ENCODE results near the gene MCF2L.

DNA sequence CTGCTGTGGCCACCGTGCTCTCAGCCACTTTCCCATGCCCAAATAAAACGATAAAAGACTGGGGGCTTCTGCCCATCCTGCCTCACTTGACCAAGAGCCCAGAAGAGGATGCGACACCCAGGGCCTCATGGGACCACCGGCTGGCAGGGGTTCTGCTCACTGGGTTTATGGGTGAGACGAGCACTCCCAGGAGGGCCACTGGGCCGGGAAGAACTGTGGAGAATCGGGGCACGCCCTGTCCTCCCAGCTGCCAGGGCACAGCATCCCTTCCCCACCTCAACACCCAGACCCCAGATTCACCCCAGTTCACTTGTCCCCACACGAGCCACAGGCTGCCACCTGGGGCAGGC is 148.9 kb downstream of the MCF2L start:
- TF ChIP-seq, protein P1, sequence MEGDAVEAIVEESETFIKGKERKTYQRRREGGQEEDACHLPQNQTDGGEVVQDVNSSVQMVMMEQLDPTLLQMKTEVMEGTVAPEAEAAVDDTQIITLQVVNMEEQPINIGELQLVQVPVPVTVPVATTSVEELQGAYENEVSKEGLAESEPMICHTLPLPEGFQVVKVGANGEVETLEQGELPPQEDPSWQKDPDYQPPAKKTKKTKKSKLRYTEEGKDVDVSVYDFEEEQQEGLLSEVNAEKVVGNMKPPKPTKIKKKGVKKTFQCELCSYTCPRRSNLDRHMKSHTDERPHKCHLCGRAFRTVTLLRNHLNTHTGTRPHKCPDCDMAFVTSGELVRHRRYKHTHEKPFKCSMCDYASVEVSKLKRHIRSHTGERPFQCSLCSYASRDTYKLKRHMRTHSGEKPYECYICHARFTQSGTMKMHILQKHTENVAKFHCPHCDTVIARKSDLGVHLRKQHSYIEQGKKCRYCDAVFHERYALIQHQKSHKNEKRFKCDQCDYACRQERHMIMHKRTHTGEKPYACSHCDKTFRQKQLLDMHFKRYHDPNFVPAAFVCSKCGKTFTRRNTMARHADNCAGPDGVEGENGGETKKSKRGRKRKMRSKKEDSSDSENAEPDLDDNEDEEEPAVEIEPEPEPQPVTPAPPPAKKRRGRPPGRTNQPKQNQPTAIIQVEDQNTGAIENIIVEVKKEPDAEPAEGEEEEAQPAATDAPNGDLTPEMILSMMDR (IDR thresholded peaks at IDR 0.05), result no peak
- TF ChIP-seq EZH2 (IDR thresholded peaks at IDR 0.05) (no peak), EZH2phosphoT487 (IDR thresholded peaks at IDR 0.05) (no peak)
